ENCODE results near the gene RNF222.
"Not testable (repeated sequence)": the region's sequence is repeated elsewhere in the genome, so short reads cannot be mapped to it uniquely, and the experiment has no call there.

RNF222 gene

GRCh38 chr17:8410883-8411238, 13.2 kb upstream of the RNF222 start:
- no peak for DNase-seq (ENCODE audit: low read depth)

GRCh38 chr17:8409966-8410882, 12.6 kb upstream of the RNF222 start:
- peak; percentile 41 for DNase-seq (ENCODE audit: low read depth)

GRCh38 chr17:8408371-8408770, 10.7 kb upstream of the RNF222 start:
- DNase-seq (ENCODE audit: low read depth) = no peak

- DNase-seq (ENCODE audit: low read depth) = no peak
Measured at GRCh38 chr17:8406174-8406573, 8.5 kb upstream of the RNF222 start.

- no peak for DNase-seq (ENCODE audit: low read depth)
Measured at GRCh38 chr17:8405499-8406016, 7.9 kb upstream of the RNF222 start.

GRCh38 chr17:8402921-8403536, 5.4 kb upstream of the RNF222 start:
- DNase-seq (ENCODE audit: low read depth) = no peak

GRCh38 chr17:8401107-8401506, 3.5 kb upstream of the RNF222 start:
- DNase-seq (ENCODE audit: low read depth) = no peak

- DNase-seq (ENCODE audit: low read depth) = no peak
Measured at GRCh38 chr17:8398980-8399379, 1.4 kb upstream of the RNF222 start.

GRCh38 chr17:8394497-8394896, 3.1 kb downstream of the RNF222 start:
- DNase-seq (ENCODE audit: low read depth) = not testable (repeated sequence)

- no peak for DNase-seq (ENCODE audit: low read depth)
Measured at GRCh38 chr17:8393470-8394231, 4.0 kb downstream of the RNF222 start.

GRCh38 chr17:8392674-8393469, 4.8 kb downstream of the RNF222 start:
- DNase-seq (ENCODE audit: low read depth) = no peak

GRCh38 chr17:8392274-8392673, 5.4 kb downstream of the RNF222 start:
- DNase-seq (ENCODE audit: low read depth) = no peak

- DNase-seq (ENCODE audit: low read depth) = no peak
Measured at GRCh38 chr17:8391711-8392110, 5.9 kb downstream of the RNF222 start.

GRCh38 chr17:8387914-8388651, 9.5 kb downstream of the RNF222 start:
- DNase-seq (ENCODE audit: low read depth) = no peak

- no peak for DNase-seq (ENCODE audit: low read depth)
Measured at GRCh38 chr17:8386841-8387240, 10.8 kb downstream of the RNF222 start.

- DNase-seq (ENCODE audit: low read depth) = no peak
Measured at GRCh38 chr17:8384801-8385378, 12.7 kb downstream of the RNF222 start.

- DNase-seq (ENCODE audit: low read depth) = peak; percentile 91
Measured at GRCh38 chr17:8383143-8383822, 14.3 kb downstream of the RNF222 start, which contains the start of gene RPL26. RPL26 (minus strand) TSS chr17:8383193; CDS start chr17:8382310, 883 bp downstream.

- DNase-seq (ENCODE audit: low read depth) = no peak
Measured at GRCh38 chr17:8382880-8383142, 14.8 kb downstream of the RNF222 start.

GRCh38 chr17:8382052-8382879, 15.4 kb downstream of the RNF222 start:
- no peak for DNase-seq (ENCODE audit: low read depth)

Data from T-helper 22 cell (primary cell).